WERI-Rb-1 (cell line): ENCODE data around the gene BTBD8.

Experiments
- DNase-seq: peaks from one replicate; pipeline ENCODE4 v3.0.0-alpha.2; 2020
- H3K27ac ChIP-seq: fragments of 250-450 bp; sonication (Bioruptor Pico); 2 replicates; pipeline ENCODE4 v1.5.1; 2020; ENCODE audit warnings: mild to moderate bottlenecking, moderate library complexity
- H3K27me3 ChIP-seq: fragments of 250-450 bp; sonication (Bioruptor Pico); 2 replicates; pipeline ENCODE4 v1.5.1; 2021; ENCODE audit warnings: mild to moderate bottlenecking, low read depth, moderate library complexity; ENCODE audit not compliant: insufficient read depth, severe bottlenecking
- H3K36me3 ChIP-seq: fragments of 250-450 bp; sonication (Bioruptor Pico); 2 replicates; pipeline ENCODE4 v1.5.1; 2020; ENCODE audit warnings: mild to moderate bottlenecking, moderate library complexity
- H3K4me3 ChIP-seq: 2 replicates; pipeline ENCODE4 v1.5.1; 2011; ENCODE audit warnings: low read depth, mild to moderate bottlenecking, control low read depth, low read length
- H3K9me3 ChIP-seq: fragments of 250-450 bp; sonication (Bioruptor Pico); 2 replicates; pipeline ENCODE4 v1.5.1; 2021; ENCODE audit warnings: mild to moderate bottlenecking, moderate library complexity; ENCODE audit not compliant: severe bottlenecking
- CTCF ChIP-seq: IDR thresholded peaks from 2 replicates; pipeline ENCODE4 v1.5.1; 2011; ENCODE audit warnings: low read depth, mild to moderate bottlenecking, control low read depth, inconsistent platforms, low read length

BTBD8 gene

GRCh38 chr1:92194511-92194910, 114.4 kb downstream of the BTBD8 start:
- no peak for DNase-seq
- Histone ChIP-seq H3K4me3 (no peak overlapping the region), H3K9me3 (no peaks in the 10 kb centered on the region), H3K27me3 (no peaks in the 10 kb centered on the region), H3K27ac (no peak overlapping the region), H3K36me3 (no peaks in the 10 kb centered on the region)
- TF ChIP-seq CTCF, result no peak

- no peak for DNase-seq
- H3K9me3 ChIP-seq, result peaks cover 3% of the 10 kb centered on the region
- H3K27ac ChIP-seq, result no peak overlapping the region
- TF ChIP-seq CTCF, result no peak
- H3K4me3 ChIP-seq, result no peak overlapping the region
- H3K27me3 ChIP-seq, result no peaks in the 10 kb centered on the region
- no peaks in the 10 kb centered on the region for H3K36me3 ChIP-seq
These were observed 121.8 kb downstream of the BTBD8 start for GRCh38 chr1:92201973-92202372.

GRCh38 chr1:92203105-92203504, 123.0 kb downstream of the BTBD8 start:
- H3K36me3 ChIP-seq, result no peaks in the 10 kb centered on the region
- no peak for DNase-seq
- H3K27me3 ChIP-seq, result no peaks in the 10 kb centered on the region
- no peak overlapping the region for H3K27ac ChIP-seq
- peaks cover 3% of the 10 kb centered on the region for H3K9me3 ChIP-seq
- H3K4me3 ChIP-seq, result no peak overlapping the region
- no peak for TF ChIP-seq CTCF

GRCh38 chr1:92210701-92211100, 130.6 kb downstream of the BTBD8 start:
- TF ChIP-seq CTCF, result no peak
- Histone ChIP-seq H3K4me3 (no peak overlapping the region), H3K9me3 (peaks cover 3% of the 10 kb centered on the region), H3K27me3 (no peaks in the 10 kb centered on the region), H3K36me3 (no peaks in the 10 kb centered on the region), H3K27ac (no peak overlapping the region)
- no peak for DNase-seq

DNA sequence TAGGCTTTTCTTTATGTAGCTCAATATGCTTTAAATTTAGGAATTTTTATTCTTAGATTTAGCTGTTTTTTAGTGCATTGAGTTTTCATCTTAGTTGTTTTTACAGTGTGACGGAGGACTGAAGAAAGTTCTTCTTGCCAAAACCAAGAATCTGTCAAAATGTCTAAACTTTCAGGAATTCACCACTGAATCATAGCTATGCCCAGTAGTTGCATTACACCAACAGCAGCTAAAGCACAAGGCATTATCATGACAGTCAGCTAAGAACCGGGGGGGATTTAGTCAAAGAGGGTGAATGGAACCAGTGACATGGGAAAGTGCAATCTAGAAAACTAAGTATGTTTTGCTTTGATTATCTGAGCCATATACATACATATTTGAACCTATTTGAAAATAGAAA, 131.0 kb downstream of the BTBD8 start:
- Histone ChIP-seq H3K36me3 (no peaks in the 10 kb centered on the region), H3K27ac (no peak overlapping the region), H3K9me3 (peaks cover 3% of the 10 kb centered on the region), H3K4me3 (no peak overlapping the region), H3K27me3 (no peaks in the 10 kb centered on the region)
- TF ChIP-seq CTCF, result no peak
- DNase-seq, result no peak

- Histone ChIP-seq H3K27ac (no peak within 1 kb of the TSS), H3K27me3 (no peaks in the 10 kb centered on the region), H3K4me3 (no peak within 1 kb of the TSS), H3K36me3 (no peaks in the 10 kb centered on the region), H3K9me3 (no peaks in the 10 kb centered on the region)
- no peak for DNase-seq
- no peak for TF ChIP-seq CTCF
These were observed 137.6 kb downstream of the BTBD8 start, which contains the start of gene C1orf146 for GRCh38 chr1:92217721-92218120. Gene C1orf146 (plus strand): TSS chr1:92217915. CDS start chr1:92231421, 13,506 bp downstream.
